ENCODE results near the gene GDI2. TPM values are rescaled to one million over a fixed set of nuclear protein-coding genes. Genes with fewer than 3 reads are reported as not detected.
"Not testable (repeated sequence)": the region's sequence is repeated elsewhere in the genome, so short reads cannot be mapped to it uniquely, and the experiment has no call there.

GDI2 gene
- 473 and 615 TPM in 2 replicates for total RNA-seq (2014; rRNA removed; shearing (Covaris generic))

- in situ Hi-C loops (cut with HindIII; ENCODE audit: low sequenced_read_pairs): no loop called here
Measured at GRCh38 chr10:5813341-5814109, at the start of gene GDI2. GDI2 (minus strand) TSS chr10:5813434; CDS start chr10:5813258, 176 bp downstream.

GRCh38 chr10:5862360-5862961 lies 49.2 kb upstream of the GDI2 start:
- DNase-seq (ENCODE audit: low spot score): no peak
- in situ Hi-C loops (cut with HindIII; ENCODE audit: low sequenced_read_pairs): no loop called here

More at GRCh38 chr10:5813341-5814109, at the start of gene GDI2:
- peak; percentile 98 for DNase-seq (ENCODE audit: low spot score)

GRCh38 chr10:5860066-5860465 lies 46.8 kb upstream of the GDI2 start:
- DNase-seq (ENCODE audit: low spot score): no peak
- in situ Hi-C loops (cut with HindIII; ENCODE audit: low sequenced_read_pairs): no loop called here

GRCh38 chr10:5858811-5859210 lies 45.6 kb upstream of the GDI2 start:
- no peak for DNase-seq (ENCODE audit: low spot score)
- in situ Hi-C loops (cut with HindIII; ENCODE audit: low sequenced_read_pairs): no loop called here

GRCh38 chr10:5856701-5857004 lies 43.4 kb upstream of the GDI2 start:
- in situ Hi-C loops (cut with HindIII; ENCODE audit: low sequenced_read_pairs): no loop called here
- DNase-seq (ENCODE audit: low spot score): no peak

GRCh38 chr10:5855979-5856700 lies 42.9 kb upstream of the GDI2 start:
- DNase-seq (ENCODE audit: low spot score): no peak
- in situ Hi-C loops (cut with HindIII; ENCODE audit: low sequenced_read_pairs): no loop called here

- DNase-seq (ENCODE audit: low spot score): no peak
- in situ Hi-C loops (cut with HindIII; ENCODE audit: low sequenced_read_pairs): no loop called here
Measured at GRCh38 chr10:5854131-5854475, 40.9 kb upstream of the GDI2 start.

GRCh38 chr10:5846667-5847066 lies 33.4 kb upstream of the GDI2 start:
- in situ Hi-C loops (cut with HindIII; ENCODE audit: low sequenced_read_pairs); DNase-seq (ENCODE audit: low spot score): not testable (repeated sequence)

GRCh38 chr10:5844345-5845055 lies 31.3 kb upstream of the GDI2 start:
- DNase-seq (ENCODE audit: low spot score): no peak
- in situ Hi-C loops (cut with HindIII; ENCODE audit: low sequenced_read_pairs): no loop called here

- DNase-seq (ENCODE audit: low spot score): no peak
- in situ Hi-C loops (cut with HindIII; ENCODE audit: low sequenced_read_pairs): no loop called here
Measured at GRCh38 chr10:5843686-5844344, 30.6 kb upstream of the GDI2 start.

- DNase-seq (ENCODE audit: low spot score): no peak
- in situ Hi-C loops (cut with HindIII; ENCODE audit: low sequenced_read_pairs): no loop called here
Measured at GRCh38 chr10:5841965-5842364, 28.7 kb upstream of the GDI2 start.

GRCh38 chr10:5840314-5841307 lies 27.4 kb upstream of the GDI2 start:
- no peak for DNase-seq (ENCODE audit: low spot score)
- in situ Hi-C loops (cut with HindIII; ENCODE audit: low sequenced_read_pairs): no loop called here

- in situ Hi-C loops (cut with HindIII; ENCODE audit: low sequenced_read_pairs); DNase-seq (ENCODE audit: low spot score): not testable (repeated sequence)
Measured at GRCh38 chr10:5836181-5836580, 22.9 kb upstream of the GDI2 start.

GRCh38 chr10:5835446-5836095 lies 22.3 kb upstream of the GDI2 start:
- in situ Hi-C loops (cut with HindIII; ENCODE audit: low sequenced_read_pairs): no loop called here
- DNase-seq (ENCODE audit: low spot score): no peak

- in situ Hi-C loops (cut with HindIII; ENCODE audit: low sequenced_read_pairs): no loop called here
- DNase-seq (ENCODE audit: low spot score): no peak
Measured at GRCh38 chr10:5833814-5834213, 20.6 kb upstream of the GDI2 start.

GRCh38 chr10:5832946-5833345 lies 19.7 kb upstream of the GDI2 start:
- in situ Hi-C loops (cut with HindIII; ENCODE audit: low sequenced_read_pairs): no loop called here
- no peak for DNase-seq (ENCODE audit: low spot score)

- in situ Hi-C loops (cut with HindIII; ENCODE audit: low sequenced_read_pairs): no loop called here
- no peak for DNase-seq (ENCODE audit: low spot score)
Measured at GRCh38 chr10:5831446-5831782, 18.2 kb upstream of the GDI2 start.
